T-cell (primary cell): ENCODE measurements around the gene THYN1. TPM values are rescaled to one million over a fixed set of nuclear protein-coding genes. Genes with fewer than 3 reads are reported as not detected.

Experiments used
- ATAC-seq, 4 experiments: fragments of 200-7000 bp in 3 of 4; fragments of 150-1000 bp in 1 of 4; cut with Tn5 transposase; replicated peaks in 1 of 4; 1 replicate in 3 of 4; 2 replicates in 1 of 4; pipeline ENCODE4 v1.10.0; 2021; ENCODE audit warnings: moderate library complexity in 3 of 4, mild to moderate bottlenecking in 2 of 4, moderate number of reproducible peaks in 1 of 4
- CTCF ChIA-PET, 2 donors: fragments of 300-600 bp; sonication (Branson Sonifier 250); formaldehyde crosslinking; loops; one replicate each; lab custom pipeline; 2022; ENCODE audit warnings: antibody characterized with exemption in 2 of 2; lab: Charles Lee
- POLR2A ChIA-PET, 2 donors: fragments of 300-600 bp; sonication (Branson Sonifier 250); formaldehyde crosslinking; loops; one replicate each; lab custom pipeline; 2022; ENCODE audit warnings: antibody characterized with exemption in 2 of 2; lab: Charles Lee
- DNase-seq, 35 experiments: peaks; one replicate each; pipeline versions ENCODE4 v3.0.0 to v3.0.0-alpha.2; 2013 to 2023
- H3K27ac ChIP-seq: one replicate; pipeline ENCODE4 v1.5.1; 2013; ENCODE audit warnings: low read length
- H3K27me3 ChIP-seq, 2 experiments: replicated peaks in 1 of 2; 1 replicate in 1 of 2; 2 replicates in 1 of 2; pipeline versions ENCODE4 v1.6.1 to v1.7.0; 2013; ENCODE audit warnings: low read length in 1 of 2, mixed read lengths in 1 of 2; ENCODE audit not compliant: control insufficient read depth in 2 of 2, insufficient read depth in 2 of 2; ENCODE audit errors: extremely low read depth in 1 of 2
- H3K36me3 ChIP-seq, 2 donors: 1 replicate in 1 of 2; 2 replicates in 1 of 2; pipeline versions ENCODE4 v1.6.1 to v1.7.0; 2013; ENCODE audit warnings: low read length in 1 of 2; ENCODE audit not compliant: control insufficient read depth in 2 of 2, insufficient read depth in 1 of 2; ENCODE audit errors: extremely low read depth in 1 of 2
- H3K4me1 ChIP-seq, 2 experiments: 1 replicate in 1 of 2; 2 replicates in 1 of 2; pipeline versions ENCODE4 v1.6.1 to v1.7.0; 2013; ENCODE audit warnings: low read length in 2 of 2, mixed read lengths in 1 of 2; ENCODE audit not compliant: insufficient read depth in 2 of 2, control insufficient read depth in 1 of 2; ENCODE audit errors: extremely low read depth in 1 of 2
- H3K4me3 ChIP-seq, 2 donors: 1 replicate in 1 of 2; 2 replicates in 1 of 2; pipeline versions ENCODE4 v1.5.1 to v1.7.0; 2013; ENCODE audit warnings: mild to moderate bottlenecking in 2 of 2, low read length in 1 of 2, moderate library complexity in 1 of 2; ENCODE audit not compliant: control insufficient read depth in 1 of 2; ENCODE audit errors: extremely low read depth in 1 of 2
- H3K9me3 ChIP-seq: 2 replicates; pipeline ENCODE4 v1.7.0; 2013
- H3K27ac Mint-ChIP-seq, 2 donors: one replicate each; pipeline ENCODE4 v1.8.0; 2020 to 2021; ENCODE audit warnings: mild to moderate bottlenecking in 2 of 2, mixed read lengths in 2 of 2
- H3K27me3 Mint-ChIP-seq, 2 donors: one replicate each; pipeline ENCODE4 v1.8.0; 2021 to 2022; ENCODE audit warnings: mixed read lengths in 2 of 2
- H3K36me3 Mint-ChIP-seq: one replicate; pipeline ENCODE4 v1.8.0; 2021; ENCODE audit warnings: mixed read lengths
- H3K4me1 Mint-ChIP-seq, 3 donors: one replicate each; pipeline ENCODE4 v1.8.0; 2020 to 2022; ENCODE audit warnings: mixed read lengths in 3 of 3, mild to moderate bottlenecking in 1 of 3
- H3K4me3 Mint-ChIP-seq, 3 donors: one replicate each; pipeline ENCODE4 v1.8.0; 2020 to 2022; ENCODE audit warnings: mild to moderate bottlenecking in 3 of 3, mixed read lengths in 3 of 3, moderate library complexity in 3 of 3
- H3K9me3 Mint-ChIP-seq, 3 donors: one replicate each; pipeline ENCODE4 v1.8.0; 2020 to 2022; ENCODE audit warnings: mixed read lengths in 3 of 3
- WGBS: methylation state at CpG from one replicate; pipeline ENCODE4 v1.1.5; 2013; ENCODE audit warnings: missing lambda C conversion rate; ENCODE audit not compliant: insufficient coverage; 5-methylcytosine and 5-hydroxymethylcytosine counted together
- total RNA-seq, 35 experiments: library from RNA in 6 of 35; stranded (reverse) in 6 of 35; fragments of 120-200 nt in 1 of 35; gene quantifications; one replicate each; pipeline versions ENCODE4 v1.2.1 to v1.2.4 and lab custom pipeline; 2013 to 2026

THYN1 gene
- total RNA-seq, 5 donors from 2014 or later (not counting 1 experiment from before 2014, with no cell fraction given): 37.5 to 57.6 (median 55.5) TPM

DNA sequence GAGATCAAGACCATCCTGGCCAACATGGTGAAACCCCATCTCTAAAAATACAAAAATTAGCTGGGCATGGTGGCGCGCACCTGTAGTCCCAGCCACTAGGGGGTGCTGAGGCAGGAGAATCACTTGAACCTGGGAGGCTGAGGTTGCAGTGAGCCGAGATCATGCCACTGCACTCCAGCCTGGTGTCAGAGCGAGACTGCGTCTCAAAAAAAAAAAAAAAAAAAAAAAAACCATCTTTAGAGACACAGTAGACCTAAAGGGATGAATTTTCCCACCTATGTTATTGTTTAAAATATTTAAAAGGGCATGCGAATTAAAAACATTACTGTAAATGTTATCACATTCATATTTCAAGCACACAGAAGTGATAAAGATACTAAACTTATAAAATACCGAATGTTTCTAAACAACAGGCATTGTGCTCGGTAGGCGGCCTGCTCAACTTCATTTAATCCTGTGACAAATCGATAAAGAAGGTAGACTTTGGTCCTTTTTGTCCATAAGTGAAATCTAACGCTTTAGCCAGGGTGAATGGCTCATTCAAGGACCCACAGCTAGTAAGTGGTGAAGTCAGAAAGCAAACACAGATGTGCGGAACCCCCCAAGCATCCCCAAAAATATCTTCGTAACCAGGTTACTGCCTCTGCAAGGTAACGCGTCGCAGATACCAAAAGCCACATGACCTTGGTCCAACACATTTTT is 45.5 kb downstream of the THYN1 start:
- Histone ChIP-seq H3K4me1 (no peaks in the 10 kb centered on the region), H3K27ac (no peak overlapping the region), H3K9me3 (no peaks in the 10 kb centered on the region), H3K4me3 (no peak overlapping the region), H3K36me3 (peaks cover 2 to 50% of the 10 kb centered on the region in 2 donors), H3K27me3 (no peaks in the 10 kb centered on the region)
- Mint-ChIP-seq H3K27me3 (no peaks in the 10 kb centered on the region), H3K4me3 (no peak overlapping the region), H3K27ac (no peak overlapping the region), H3K9me3 (no peaks in the 10 kb centered on the region), H3K36me3 (peaks cover 64% of the 10 kb centered on the region), H3K4me1 (peaks cover 0 to 5% (median 4%) of the 10 kb centered on the region in 3 donors)
- POLR2A ChIA-PET: no interaction called here
- peak in 2 of 4 experiments; percentile 50 to 59 for ATAC-seq
- whole genome bisulfite sequencing: 88% methylated on average over 11 of the region's 16 CpGs
- DNase-seq: peak; percentile 39 to 72 (median 60)
- CTCF ChIA-PET: interaction anchor here in 1 of 2 donors (0.6 to 1.4 kb wide), 6 partner anchors 13 to 329 kb away, joined by 3 to 4 read pairs (median 3); partner anchors contain the start of genes NCAPD3 and VPS26B

- Histone ChIP-seq H3K4me3 (no peak overlapping the region), H3K4me1 (no peaks in the 10 kb centered on the region), H3K36me3 (peaks cover 2 to 64% of the 10 kb centered on the region in 2 donors), H3K9me3 (no peaks in the 10 kb centered on the region), H3K27ac (no peak overlapping the region), H3K27me3 (no peaks in the 10 kb centered on the region)
- Mint-ChIP-seq H3K27me3 (no peaks in the 10 kb centered on the region), H3K27ac (no peak overlapping the region), H3K9me3 (no peaks in the 10 kb centered on the region), H3K36me3 (peaks cover 67% of the 10 kb centered on the region), H3K4me3 (no peak overlapping the region), H3K4me1 (no peaks in the 10 kb centered on the region)
- DNase-seq: no peak
- WGBS: 92% methylated on average over 3 of the region's 5 CpGs
- no peak for ATAC-seq
- ChIA-PET POLR2A (no interaction called here), CTCF (interaction anchor here in 1 of 2 donors (1.3 to 1.4 kb wide), 2 partner anchors 12 to 20 kb away, joined by 3 read pairs; no protein-coding TSS in a partner anchor)
Measured at GRCh38 chr11:134206185-134206584, 47.0 kb downstream of the THYN1 start.

DNA sequence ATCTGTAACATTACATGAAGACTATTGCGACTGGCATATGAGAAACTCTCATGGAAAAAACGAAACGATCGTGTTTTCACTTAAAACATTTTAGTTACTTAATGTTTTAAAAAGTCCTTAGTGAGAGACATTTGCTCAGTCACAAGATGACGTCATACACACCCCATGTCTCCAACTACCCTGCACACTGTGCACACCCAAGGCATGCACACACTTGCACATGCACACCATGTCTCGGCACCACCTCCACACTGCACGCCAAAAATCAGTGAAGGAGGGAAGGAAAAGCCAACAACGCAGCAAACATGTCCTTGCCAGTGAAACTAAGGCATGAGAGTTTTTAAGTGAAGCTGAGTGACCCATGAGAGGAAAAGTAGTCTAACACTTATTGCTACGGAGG is 47.4 kb downstream of the THYN1 start:
- Histone ChIP-seq H3K4me1 (no peaks in the 10 kb centered on the region), H3K36me3 (peaks cover 2 to 64% of the 10 kb centered on the region in 2 donors), H3K27ac (no peak overlapping the region), H3K4me3 (no peak overlapping the region), H3K27me3 (no peaks in the 10 kb centered on the region), H3K9me3 (no peaks in the 10 kb centered on the region)
- WGBS: no CpG with 5 or more reads among the region's 9 CpGs
- Mint-ChIP-seq H3K4me3 (no peak overlapping the region), H3K36me3 (peaks cover 66% of the 10 kb centered on the region), H3K27ac (no peak overlapping the region), H3K27me3 (no peaks in the 10 kb centered on the region), H3K4me1 (no peaks in the 10 kb centered on the region), H3K9me3 (no peaks in the 10 kb centered on the region)
- DNase-seq (no peak), ATAC-seq (no peak)
- ChIA-PET CTCF (no interaction called here), POLR2A (interaction anchor here in 1 of 2 donors (1.0 kb wide), 1 partner anchor 18 kb away, joined by 6 read pairs; the partner anchor contains the start of gene NCAPD3)

GRCh38 chr11:134202661-134203060 is 50.5 kb downstream of the THYN1 start:
- POLR2A ChIA-PET: no interaction called here
- H3K27me3 ChIP-seq: no peaks in the 10 kb centered on the region
- no peak overlapping the region for H3K4me3 Mint-ChIP-seq
- WGBS: no CpG with 5 or more reads among the region's 4 CpGs
- no peak overlapping the region for H3K27ac Mint-ChIP-seq
- peaks cover 0 to 6% (median 5%) of the 10 kb centered on the region in 3 donors for H3K4me1 Mint-ChIP-seq
- DNase-seq (no peak), ATAC-seq (no peak)
- no peak overlapping the region for H3K27ac ChIP-seq
- peaks cover 69% of the 10 kb centered on the region for H3K36me3 Mint-ChIP-seq
- no peaks in the 10 kb centered on the region for H3K9me3 ChIP-seq
- CTCF ChIA-PET: no interaction called here
- H3K9me3 Mint-ChIP-seq: no peaks in the 10 kb centered on the region
- H3K36me3 ChIP-seq: peaks cover 0 to 53% of the 10 kb centered on the region in 2 donors
- no peaks in the 10 kb centered on the region for H3K4me1 ChIP-seq
- H3K4me3 ChIP-seq: no peak overlapping the region
- H3K27me3 Mint-ChIP-seq: no peaks in the 10 kb centered on the region

DNA sequence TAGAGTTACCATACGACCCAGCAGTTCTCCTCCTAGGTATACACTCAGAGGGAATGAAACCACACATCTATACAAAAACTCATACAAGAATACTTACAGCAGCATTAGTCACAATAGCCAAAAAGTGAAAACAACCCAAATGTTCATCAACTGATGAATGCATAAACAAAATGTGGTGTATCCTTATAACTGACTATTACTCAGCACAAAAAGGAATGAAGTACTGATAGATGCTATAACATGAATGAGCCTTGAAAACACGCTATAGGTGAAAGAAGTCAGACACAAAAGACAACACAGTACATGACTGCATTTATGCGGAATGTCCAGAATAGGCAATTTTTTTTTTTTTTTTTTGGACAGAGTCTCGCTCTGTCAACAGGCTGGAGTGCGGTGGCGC is 52.5 kb downstream of the THYN1 start:
- no peak overlapping the region for H3K4me3 Mint-ChIP-seq
- no peak overlapping the region for H3K27ac ChIP-seq
- H3K9me3 Mint-ChIP-seq: no peaks in the 10 kb centered on the region
- H3K4me1 Mint-ChIP-seq: peaks cover 0 to 13% (median 6%) of the 10 kb centered on the region in 3 donors
- ChIA-PET CTCF (interaction anchor here in 1 of 2 donors (0.9 kb wide), 1 partner anchor 78 kb away, joined by 3 read pairs; no protein-coding TSS in a partner anchor), POLR2A (no interaction called here)
- H3K36me3 ChIP-seq: peaks cover 0 to 45% of the 10 kb centered on the region in 2 donors
- H3K36me3 Mint-ChIP-seq: peaks cover 71% of the 10 kb centered on the region
- H3K4me3 ChIP-seq: no peak overlapping the region
- 100% methylated on average over 1 of the region's 6 CpGs for WGBS
- no peaks in the 10 kb centered on the region for H3K27me3 Mint-ChIP-seq
- ATAC-seq (no peak), DNase-seq (no peak)
- no peaks in the 10 kb centered on the region for H3K4me1 ChIP-seq
- H3K27me3 ChIP-seq: no peaks in the 10 kb centered on the region
- no peaks in the 10 kb centered on the region for H3K9me3 ChIP-seq
- no peak overlapping the region for H3K27ac Mint-ChIP-seq

DNA sequence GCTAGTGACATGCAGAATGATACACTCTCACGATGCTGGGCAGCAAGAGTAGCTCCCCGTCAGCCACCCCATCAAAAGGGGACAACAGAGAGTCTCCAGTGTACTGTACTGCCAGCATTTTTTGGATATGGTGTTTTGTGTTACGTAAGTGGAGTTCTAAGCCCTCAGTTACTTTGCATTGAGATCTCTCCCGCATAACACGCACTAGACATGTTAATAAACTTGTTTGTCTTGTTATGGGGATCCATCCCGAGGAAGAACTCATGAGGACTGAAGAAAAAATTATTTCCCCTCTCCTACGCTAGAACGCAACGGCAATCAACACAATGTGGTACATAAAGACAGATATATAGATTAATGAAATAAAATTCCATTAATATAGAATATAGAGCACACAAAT is 53.6 kb downstream of the THYN1 start:
- no CpG with 5 or more reads among the region's 9 CpGs for WGBS
- no peak overlapping the region for H3K27ac ChIP-seq
- peaks cover 0 to 42% of the 10 kb centered on the region in 2 donors for H3K36me3 ChIP-seq
- POLR2A ChIA-PET: interaction anchor here in 1 of 2 donors (0.6 kb wide), 1 partner anchor 39 kb away, joined by 3 read pairs; no protein-coding TSS in a partner anchor
- ATAC-seq (no peak), DNase-seq (no peak)
- Mint-ChIP-seq H3K4me1 (peaks cover 0 to 13% (median 6%) of the 10 kb centered on the region in 3 donors), H3K4me3 (no peak overlapping the region), H3K27me3 (no peaks in the 10 kb centered on the region), H3K27ac (no peak overlapping the region), H3K9me3 (no peaks in the 10 kb centered on the region), H3K36me3 (peaks cover 65% of the 10 kb centered on the region)
- H3K4me1 ChIP-seq: no peaks in the 10 kb centered on the region
- H3K4me3 ChIP-seq: no peak overlapping the region
- no peaks in the 10 kb centered on the region for H3K27me3 ChIP-seq
- no peaks in the 10 kb centered on the region for H3K9me3 ChIP-seq
- CTCF ChIA-PET: no interaction called here
